Stromal cell of bone marrow (primary cell): Measurements from ENCODE around the gene MUC5B.
"Not testable (repeated sequence)": the region's sequence is repeated elsewhere in the genome, so short reads cannot be mapped to it uniquely, and the experiment has no call there.

ENCODE experiments used
- DNase-seq: peaks from one replicate; pipeline ENCODE4 v3.0.0-alpha.2; 2012; ENCODE audit warnings: low read depth

The MUC5B gene

DNA sequence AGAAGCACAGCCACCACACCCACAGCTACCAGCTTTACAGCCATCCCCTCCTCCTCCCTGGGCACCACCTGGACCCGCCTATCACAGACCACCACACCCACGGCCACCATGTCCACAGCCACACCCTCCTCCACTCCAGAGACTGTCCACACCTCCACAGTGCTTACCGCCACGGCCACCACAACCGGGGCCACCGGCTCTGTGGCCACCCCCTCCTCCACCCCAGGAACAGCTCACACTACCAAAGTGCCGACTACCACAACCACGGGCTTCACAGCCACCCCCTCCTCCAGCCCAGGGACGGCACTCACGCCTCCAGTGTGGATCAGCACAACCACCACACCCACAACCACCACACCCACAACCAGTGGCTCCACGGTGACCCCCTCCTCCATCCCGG lies 27.5 kb downstream of the MUC5B start:
- DNase-seq: not testable (repeated sequence)

- DNase-seq: no peak
Observed at GRCh38 chr11:1251236-1251770, 28.4 kb downstream of the MUC5B start.

- no peak for DNase-seq
Observed at GRCh38 chr11:1252371-1253102, 29.7 kb downstream of the MUC5B start.

- no peak for DNase-seq
Observed at GRCh38 chr11:1253103-1253485, 30.2 kb downstream of the MUC5B start.

GRCh38 chr11:1254086-1254648 lies 31.3 kb downstream of the MUC5B start:
- DNase-seq: no peak

GRCh38 chr11:1254733-1255132 lies 31.9 kb downstream of the MUC5B start:
- DNase-seq: no peak

- DNase-seq: no peak
Observed at GRCh38 chr11:1255151-1255550, 32.3 kb downstream of the MUC5B start.

DNA sequence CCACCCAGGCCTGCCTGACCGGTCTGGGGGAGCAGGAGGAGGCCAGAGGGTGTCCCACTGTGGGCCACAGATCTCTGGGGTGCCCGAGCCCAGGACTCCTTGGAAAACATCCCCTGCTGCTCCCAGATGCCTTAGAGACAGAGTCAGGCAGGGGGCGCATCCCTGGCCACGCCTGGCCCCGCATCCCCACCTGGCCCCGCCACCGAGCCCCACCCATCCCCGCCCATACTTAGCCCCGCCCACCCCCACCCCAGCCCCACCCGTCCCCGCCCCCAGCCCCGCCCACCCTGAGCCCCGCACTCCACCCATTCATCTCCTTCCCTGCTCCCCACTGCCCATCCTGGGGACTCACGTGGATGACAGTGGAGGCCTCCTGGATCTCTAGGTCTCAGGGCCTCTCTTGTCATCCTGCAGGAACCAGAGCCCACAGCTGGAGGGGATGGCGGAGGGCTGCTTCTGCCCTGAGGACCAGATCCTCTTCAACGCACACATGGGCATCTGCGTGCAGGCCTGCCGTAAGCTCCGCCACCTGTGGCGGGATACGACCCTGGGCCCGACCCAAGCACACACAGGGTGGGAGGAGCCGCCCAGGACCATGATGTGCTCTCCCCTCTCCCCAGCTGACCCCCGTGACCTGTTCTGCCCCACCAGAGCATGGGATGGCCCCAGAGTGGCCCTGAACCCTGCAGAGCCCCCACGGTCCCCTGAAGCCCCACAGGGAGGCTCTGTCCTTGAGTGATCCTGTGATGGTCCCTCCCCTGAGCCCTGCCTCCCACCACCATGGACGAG lies 33.6 kb downstream of the MUC5B start:
- no peak for DNase-seq

GRCh38 chr11:1257366-1257765 lies 34.5 kb downstream of the MUC5B start:
- DNase-seq: no peak

DNA sequence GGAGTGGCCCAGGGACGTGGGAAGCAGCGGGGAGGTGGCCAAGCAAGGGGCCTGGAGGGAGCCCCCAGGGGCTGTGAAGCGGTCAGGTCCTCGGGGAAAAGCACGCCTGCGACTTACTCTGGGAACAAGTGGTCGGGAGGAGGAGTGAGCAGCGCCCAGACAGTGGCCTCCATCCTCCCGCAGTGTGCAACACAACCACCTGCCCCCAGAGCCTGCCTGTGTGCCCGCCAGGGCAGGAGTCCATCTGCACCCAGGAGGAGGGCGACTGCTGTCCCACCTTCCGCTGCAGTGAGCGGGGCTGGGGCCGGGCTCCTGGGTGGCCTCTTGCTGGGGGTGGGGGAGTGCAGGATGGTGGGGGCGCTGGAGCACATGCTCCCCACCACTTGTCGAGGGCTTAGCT lies 35.0 kb downstream of the MUC5B start:
- no peak for DNase-seq

DNA sequence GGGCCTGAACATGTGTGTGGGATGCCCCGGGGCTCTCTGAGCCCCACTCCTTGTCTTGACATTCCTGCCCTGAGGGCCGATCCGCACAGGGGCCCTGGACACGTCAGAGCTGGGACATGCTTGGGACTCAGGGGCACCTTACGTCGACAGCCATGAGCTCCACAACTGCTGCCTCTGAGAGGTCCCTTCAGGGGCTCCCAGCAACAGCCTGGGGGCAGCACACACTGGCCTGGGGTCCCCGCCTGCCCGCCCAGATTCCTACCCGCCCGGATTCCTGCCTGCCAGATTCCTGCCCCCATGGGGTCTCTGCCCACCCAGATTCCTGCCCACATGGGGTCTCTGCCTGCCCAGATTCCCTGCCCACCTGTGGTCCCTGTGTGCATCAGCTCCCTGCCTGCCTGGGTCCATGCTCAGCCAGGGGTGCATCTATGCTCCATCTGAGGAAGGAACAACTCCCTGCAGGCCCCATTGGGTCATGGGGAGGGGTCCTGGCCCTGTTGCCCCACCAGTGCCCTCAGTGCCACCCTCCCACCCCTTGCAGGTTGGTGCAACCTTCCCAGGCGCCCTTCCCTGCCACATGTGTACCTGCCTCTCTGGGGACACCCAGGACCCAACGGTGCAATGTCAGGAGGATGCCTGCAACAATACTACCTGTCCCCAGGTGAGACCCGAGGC lies 35.7 kb downstream of the MUC5B start:
- no peak for DNase-seq

DNA sequence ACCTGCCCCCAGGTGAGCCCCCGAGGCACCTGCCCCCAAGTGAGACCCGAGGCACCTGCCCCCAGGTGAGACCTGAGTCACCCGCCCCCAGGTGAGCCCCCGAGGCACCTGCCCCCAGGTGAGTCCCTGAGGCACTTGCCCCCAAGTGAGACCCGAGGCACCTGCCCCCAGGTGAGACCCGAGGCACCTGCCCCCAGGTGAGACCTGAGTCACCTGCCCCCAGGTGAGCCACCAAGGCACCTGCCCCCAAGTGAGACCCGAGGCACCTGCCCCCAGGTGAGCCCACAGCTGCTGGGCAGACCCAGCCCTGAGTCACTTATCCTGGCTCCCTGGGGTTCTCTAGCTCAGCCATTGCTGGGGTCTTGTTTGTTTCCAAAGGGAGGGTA lies 36.2 kb downstream of the MUC5B start:
- DNase-seq: no peak

- DNase-seq: no peak
Observed at GRCh38 chr11:1259561-1259960, 36.7 kb downstream of the MUC5B start.

DNA sequence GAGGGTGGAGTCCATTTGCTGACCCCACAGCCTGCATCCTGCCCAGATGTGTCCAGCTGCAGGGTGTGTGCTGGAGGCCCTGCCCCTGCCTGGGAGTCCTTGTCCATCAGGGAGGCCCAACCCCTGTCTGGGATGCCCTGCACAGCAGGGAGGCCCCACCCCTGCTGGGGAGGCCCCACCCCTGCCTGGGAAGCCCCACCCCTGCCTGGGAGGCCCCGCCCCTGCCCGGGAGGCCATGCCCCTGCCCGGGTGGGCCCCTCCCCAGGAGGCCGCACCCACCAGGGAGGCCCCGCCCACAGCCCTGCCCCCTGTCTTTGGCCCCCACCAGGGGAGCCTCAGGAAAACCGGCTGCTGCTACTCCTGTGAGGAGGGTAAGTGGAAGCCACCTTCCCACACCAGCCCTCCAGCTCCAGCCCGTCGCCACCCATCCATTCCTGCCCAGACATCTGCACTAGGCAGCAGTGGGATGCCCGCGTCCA lies 37.2 kb downstream of the MUC5B start:
- DNase-seq: no peak

DNA sequence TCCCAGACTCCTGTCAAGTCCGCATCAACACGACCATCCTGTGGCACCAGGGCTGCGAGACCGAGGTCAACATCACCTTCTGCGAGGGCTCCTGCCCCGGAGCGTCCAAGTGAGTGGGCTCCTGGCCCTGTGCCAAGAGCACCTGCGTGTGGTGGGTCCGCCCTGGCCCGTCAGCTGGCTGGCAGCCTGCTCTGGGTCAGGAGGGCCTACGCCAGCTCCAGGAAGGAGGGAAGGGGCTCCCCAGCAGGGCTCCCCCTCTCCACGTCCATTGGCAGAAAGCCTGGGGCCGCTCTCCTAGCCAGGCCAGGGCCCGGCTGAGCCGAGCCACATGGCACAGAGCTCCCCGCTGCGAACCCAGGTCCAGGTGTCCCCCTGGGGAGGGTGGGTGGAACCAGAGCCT lies 37.8 kb downstream of the MUC5B start:
- DNase-seq: no peak

DNA sequence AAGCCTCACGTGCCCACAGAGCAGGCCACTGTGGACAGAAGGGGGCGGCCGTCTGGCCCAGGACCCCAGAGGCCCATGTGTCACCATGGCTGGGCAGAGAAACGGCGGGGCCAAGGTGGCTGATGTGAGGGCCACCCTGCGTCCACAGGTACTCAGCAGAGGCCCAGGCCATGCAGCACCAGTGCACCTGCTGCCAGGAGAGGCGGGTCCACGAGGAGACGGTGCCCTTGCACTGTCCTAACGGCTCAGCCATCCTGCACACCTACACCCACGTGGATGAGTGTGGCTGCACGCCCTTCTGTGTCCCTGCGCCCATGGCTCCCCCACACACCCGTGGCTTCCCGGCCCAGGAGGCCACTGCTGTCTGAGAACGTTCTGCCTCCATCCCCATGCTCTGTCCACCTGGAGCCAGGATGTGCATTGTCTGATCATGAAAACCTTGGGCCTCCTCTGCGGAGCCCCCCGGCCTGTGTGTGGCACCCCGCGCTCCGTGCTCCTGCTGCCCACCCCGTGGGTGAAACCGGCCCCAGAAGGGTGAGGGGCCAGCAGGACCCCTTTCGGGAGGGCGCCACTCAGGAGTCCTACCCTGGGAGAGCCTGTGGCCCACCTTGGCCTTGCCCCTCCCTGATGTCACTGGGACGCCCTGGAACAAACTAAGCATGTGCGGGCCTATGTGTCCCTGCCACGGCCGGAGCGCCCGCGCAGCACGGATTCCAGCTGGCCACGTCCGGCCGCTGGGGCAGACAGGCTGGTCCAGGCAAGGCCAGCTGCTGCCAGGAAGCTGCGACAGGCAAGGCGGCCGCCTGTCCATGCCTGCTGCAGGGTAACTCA lies 38.6 kb downstream of the MUC5B start:
- DNase-seq: no peak

DNA sequence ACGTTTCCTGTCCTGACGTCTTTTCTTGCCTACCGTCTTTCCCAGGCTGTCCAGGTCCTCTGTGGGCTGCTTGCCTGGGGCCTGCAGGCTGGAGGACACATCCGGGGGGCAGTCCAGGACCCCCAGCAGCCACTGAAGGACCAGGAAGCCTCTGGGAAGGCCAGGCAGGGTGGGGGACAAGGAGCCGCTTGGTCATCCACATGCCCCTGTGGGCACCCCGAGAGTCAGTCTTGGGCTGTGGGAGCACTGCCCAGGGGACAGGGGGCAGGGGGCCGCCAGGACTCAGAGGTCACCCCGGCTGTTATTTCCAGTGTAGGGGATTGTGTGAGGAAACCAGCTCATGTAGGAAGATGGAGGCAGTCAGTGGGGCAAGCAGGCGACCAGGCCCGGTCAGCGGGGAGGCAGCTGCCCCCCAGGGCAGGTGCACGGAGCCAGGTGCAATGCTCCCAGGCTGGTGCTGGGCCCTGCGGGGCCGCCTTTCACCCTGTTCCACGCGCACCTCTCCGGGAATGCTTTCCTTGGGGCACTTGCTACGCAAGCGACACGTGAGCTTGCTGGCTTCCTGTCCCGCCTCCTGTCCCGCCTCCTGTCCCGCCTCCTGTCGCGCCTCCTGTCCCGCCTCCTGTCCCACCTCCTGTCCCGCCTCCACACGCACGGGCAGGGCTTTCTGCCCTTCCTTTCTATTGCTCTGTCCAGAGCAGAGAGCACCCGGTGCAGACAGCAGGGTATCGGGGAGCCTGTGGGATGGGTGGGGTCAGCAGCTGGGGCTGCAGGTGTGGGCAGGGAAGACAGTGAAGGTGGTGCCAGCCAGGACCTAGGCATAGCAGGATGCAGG lies 39.5 kb downstream of the MUC5B start:
- peak; percentile 82 for DNase-seq

DNA sequence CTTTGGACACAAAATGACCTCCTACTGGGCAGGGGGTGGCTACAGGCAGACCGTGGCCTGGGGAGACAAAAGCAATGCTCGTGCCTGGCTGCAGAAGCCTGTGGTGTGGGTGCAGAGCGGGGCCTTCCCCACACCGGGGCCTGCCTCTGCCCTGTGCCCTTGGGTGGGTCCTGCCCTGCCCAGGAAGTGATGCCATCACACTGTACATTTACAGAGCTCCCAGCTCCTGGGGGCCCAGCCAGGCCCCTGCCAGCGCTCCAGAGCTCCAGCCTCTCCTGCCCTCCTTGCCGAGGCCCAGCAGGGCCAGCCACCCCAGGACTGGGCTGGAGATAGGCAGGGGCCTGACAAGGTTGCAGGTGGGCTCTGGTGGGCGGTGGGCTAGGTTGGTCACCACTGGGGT lies 40.1 kb downstream of the MUC5B start:
- no peak for DNase-seq

GRCh38 chr11:1264444-1264843 lies 41.6 kb downstream of the MUC5B start:
- peak; percentile 65 for DNase-seq

- not testable (repeated sequence) for DNase-seq
Observed at GRCh38 chr11:1265480-1265879, 42.6 kb downstream of the MUC5B start.
